ENCODE measurements around the gene FFAR1.

DNA sequence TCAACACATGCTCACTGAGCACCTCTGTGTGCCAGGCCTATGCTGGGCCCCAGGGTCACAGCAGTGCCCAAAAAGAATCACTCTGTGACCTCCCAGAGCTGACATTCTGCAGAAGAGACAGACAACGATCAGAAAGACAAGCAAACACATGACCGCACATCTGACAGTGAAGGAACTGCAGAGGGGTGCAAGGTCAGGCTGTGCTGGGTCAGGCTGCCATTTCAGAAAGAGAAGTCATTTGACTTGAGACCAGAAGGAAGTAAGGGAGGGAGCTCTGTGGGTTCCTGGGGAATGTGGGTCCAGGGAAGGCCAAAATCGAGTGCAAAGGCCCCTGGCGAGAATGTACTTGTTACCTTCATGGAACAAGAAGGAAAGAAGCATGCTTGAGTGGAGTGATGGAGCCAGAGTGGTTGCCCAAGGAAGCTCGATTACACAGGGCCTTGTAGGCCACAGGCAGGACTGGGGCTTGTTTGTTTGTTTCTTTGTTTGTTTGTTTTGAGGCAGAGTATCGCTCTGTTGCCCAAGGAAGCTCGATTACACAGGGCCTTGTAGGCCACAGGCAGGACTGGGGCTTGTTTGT, 30.1 kb upstream of the FFAR1 start:
- TF ChIP-seq CTCF (IDR thresholded peaks at IDR 0.05): no peak
- TF ChIP-seq EZH2 (IDR thresholded peaks at IDR 0.05; ENCODE audit: borderline replicate concordance, insufficient read depth, low read depth, low read length, poor library complexity, severe bottlenecking): no peak
